WTC11 (cell line): Measurements from ENCODE around the gene IGF2BP3.

Experiments used
- CBFB ChIP-seq: sonication (generic); formaldehyde crosslinking; IDR thresholded peaks from 2 replicates; pipeline ENCODE4 v1.8.1; 2022; ENCODE audit warnings: mild to moderate bottlenecking, low read depth, missing genetic modification reagents
- CREB1 ChIP-seq: sonication (generic); formaldehyde crosslinking; IDR thresholded peaks from 2 replicates; pipeline ENCODE4 v1.8.0; 2023; ENCODE audit warnings: mild to moderate bottlenecking, missing genetic modification reagents
- ESRRA ChIP-seq: sonication (generic); formaldehyde crosslinking; IDR thresholded peaks from 2 replicates; pipeline ENCODE4 v1.8.1; 2022; ENCODE audit warnings: mild to moderate bottlenecking, missing genetic modification reagents, borderline replicate concordance
- NR1H2 ChIP-seq: sonication (generic); formaldehyde crosslinking; IDR thresholded peaks from 2 replicates; pipeline ENCODE4 v1.9.0; 2021; ENCODE audit warnings: mild to moderate bottlenecking, moderate library complexity, missing genetic modification reagents
- SP1 ChIP-seq: sonication (generic); formaldehyde crosslinking; conservative IDR thresholded peaks from 2 replicates; pipeline ENCODE4 v1.8.1; 2022; ENCODE audit warnings: missing genetic modification reagents
- ZBTB21 ChIP-seq: sonication (generic); formaldehyde crosslinking; IDR thresholded peaks from 2 replicates; pipeline ENCODE4 v1.8.1; 2023; ENCODE audit warnings: mild to moderate bottlenecking, missing genetic modification reagents, borderline replicate concordance
- TF ChIP-seq, protein P1 (sequence below): sonication (generic); formaldehyde crosslinking; IDR thresholded peaks from 2 replicates; pipeline ENCODE4 v1.8.0; 2023; ENCODE audit warnings: missing genetic modification reagents
- TF ChIP-seq, protein P2 (sequence below): fragments of 200-600 bp; IDR thresholded peaks from 2 replicates; pipeline ENCODE4 v1.8.0; 2022; ENCODE audit warnings: antibody characterized with exemption
- TF ChIP-seq, protein P3 (sequence below): sonication (generic); formaldehyde crosslinking; IDR thresholded peaks from 2 replicates; pipeline ENCODE4 v1.8.1; 2022; ENCODE audit warnings: low read depth, mild to moderate bottlenecking, moderate library complexity, missing genetic modification reagents, borderline replicate concordance
- TF ChIP-seq, protein P4 (sequence below): sonication (generic); formaldehyde crosslinking; IDR thresholded peaks from 2 replicates; pipeline ENCODE4 v1.8.0; 2022; ENCODE audit warnings: missing genetic modification reagents
- TF ChIP-seq, protein P5 (sequence below): sonication (generic); formaldehyde crosslinking; IDR thresholded peaks from 2 replicates; pipeline ENCODE4 v1.8.0; 2022; ENCODE audit warnings: mild to moderate bottlenecking, missing genetic modification reagents
- TF ChIP-seq, protein P6 (sequence below): sonication (generic); formaldehyde crosslinking; IDR thresholded peaks from 2 replicates; pipeline ENCODE4 v1.8.1; 2023; ENCODE audit warnings: mild to moderate bottlenecking, missing genetic modification reagents
- TF ChIP-seq, protein P7 (sequence below): fragments of 250-450 bp; sonication (Bioruptor Pico); IDR thresholded peaks from 2 replicates; pipeline ENCODE4 v1.9.0; 2021; ENCODE audit warnings: mild to moderate bottlenecking, borderline replicate concordance

DNA sequence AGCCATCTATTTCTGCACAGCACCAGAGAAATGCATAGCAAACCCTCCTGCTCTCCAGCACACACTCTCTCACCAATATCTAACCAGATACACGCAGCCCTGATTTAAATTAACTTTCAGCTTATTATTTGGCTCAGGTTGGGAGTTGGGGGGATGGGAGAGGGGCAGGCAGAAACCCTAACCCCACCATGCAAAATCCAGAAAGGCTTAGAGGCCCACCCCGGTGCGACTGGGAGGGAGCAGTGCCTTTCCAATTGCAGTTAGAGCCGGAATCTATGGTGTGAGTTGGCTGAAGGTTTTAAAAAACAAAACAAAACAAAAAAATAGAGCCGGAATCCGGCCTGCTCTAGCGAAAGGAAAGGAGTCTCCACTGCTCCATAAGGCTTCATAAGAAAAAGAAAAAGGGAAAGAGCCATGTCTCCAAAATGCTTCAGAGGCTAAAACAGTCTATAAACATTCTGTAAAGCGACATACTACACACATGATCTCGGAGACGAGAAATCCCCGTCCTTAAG is 2.9 kb downstream of the IGF2BP3 start:
- TF ChIP-seq, protein P1, sequence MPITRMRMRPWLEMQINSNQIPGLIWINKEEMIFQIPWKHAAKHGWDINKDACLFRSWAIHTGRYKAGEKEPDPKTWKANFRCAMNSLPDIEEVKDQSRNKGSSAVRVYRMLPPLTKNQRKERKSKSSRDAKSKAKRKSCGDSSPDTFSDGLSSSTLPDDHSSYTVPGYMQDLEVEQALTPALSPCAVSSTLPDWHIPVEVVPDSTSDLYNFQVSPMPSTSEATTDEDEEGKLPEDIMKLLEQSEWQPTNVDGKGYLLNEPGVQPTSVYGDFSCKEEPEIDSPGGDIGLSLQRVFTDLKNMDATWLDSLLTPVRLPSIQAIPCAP: no peak
- TF ChIP-seq SP1 (CRISPR knock-in tag): no peak
- TF ChIP-seq, protein P2, sequence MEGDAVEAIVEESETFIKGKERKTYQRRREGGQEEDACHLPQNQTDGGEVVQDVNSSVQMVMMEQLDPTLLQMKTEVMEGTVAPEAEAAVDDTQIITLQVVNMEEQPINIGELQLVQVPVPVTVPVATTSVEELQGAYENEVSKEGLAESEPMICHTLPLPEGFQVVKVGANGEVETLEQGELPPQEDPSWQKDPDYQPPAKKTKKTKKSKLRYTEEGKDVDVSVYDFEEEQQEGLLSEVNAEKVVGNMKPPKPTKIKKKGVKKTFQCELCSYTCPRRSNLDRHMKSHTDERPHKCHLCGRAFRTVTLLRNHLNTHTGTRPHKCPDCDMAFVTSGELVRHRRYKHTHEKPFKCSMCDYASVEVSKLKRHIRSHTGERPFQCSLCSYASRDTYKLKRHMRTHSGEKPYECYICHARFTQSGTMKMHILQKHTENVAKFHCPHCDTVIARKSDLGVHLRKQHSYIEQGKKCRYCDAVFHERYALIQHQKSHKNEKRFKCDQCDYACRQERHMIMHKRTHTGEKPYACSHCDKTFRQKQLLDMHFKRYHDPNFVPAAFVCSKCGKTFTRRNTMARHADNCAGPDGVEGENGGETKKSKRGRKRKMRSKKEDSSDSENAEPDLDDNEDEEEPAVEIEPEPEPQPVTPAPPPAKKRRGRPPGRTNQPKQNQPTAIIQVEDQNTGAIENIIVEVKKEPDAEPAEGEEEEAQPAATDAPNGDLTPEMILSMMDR: no peak
- TF ChIP-seq, protein P3, sequence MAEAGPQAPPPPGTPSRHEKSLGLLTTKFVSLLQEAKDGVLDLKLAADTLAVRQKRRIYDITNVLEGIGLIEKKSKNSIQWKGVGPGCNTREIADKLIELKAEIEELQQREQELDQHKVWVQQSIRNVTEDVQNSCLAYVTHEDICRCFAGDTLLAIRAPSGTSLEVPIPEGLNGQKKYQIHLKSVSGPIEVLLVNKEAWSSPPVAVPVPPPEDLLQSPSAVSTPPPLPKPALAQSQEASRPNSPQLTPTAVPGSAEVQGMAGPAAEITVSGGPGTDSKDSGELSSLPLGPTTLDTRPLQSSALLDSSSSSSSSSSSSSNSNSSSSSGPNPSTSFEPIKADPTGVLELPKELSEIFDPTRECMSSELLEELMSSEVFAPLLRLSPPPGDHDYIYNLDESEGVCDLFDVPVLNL: no peak
- no peak for TF ChIP-seq CBFB (CRISPR knock-in tag)
- TF ChIP-seq, protein P4, sequence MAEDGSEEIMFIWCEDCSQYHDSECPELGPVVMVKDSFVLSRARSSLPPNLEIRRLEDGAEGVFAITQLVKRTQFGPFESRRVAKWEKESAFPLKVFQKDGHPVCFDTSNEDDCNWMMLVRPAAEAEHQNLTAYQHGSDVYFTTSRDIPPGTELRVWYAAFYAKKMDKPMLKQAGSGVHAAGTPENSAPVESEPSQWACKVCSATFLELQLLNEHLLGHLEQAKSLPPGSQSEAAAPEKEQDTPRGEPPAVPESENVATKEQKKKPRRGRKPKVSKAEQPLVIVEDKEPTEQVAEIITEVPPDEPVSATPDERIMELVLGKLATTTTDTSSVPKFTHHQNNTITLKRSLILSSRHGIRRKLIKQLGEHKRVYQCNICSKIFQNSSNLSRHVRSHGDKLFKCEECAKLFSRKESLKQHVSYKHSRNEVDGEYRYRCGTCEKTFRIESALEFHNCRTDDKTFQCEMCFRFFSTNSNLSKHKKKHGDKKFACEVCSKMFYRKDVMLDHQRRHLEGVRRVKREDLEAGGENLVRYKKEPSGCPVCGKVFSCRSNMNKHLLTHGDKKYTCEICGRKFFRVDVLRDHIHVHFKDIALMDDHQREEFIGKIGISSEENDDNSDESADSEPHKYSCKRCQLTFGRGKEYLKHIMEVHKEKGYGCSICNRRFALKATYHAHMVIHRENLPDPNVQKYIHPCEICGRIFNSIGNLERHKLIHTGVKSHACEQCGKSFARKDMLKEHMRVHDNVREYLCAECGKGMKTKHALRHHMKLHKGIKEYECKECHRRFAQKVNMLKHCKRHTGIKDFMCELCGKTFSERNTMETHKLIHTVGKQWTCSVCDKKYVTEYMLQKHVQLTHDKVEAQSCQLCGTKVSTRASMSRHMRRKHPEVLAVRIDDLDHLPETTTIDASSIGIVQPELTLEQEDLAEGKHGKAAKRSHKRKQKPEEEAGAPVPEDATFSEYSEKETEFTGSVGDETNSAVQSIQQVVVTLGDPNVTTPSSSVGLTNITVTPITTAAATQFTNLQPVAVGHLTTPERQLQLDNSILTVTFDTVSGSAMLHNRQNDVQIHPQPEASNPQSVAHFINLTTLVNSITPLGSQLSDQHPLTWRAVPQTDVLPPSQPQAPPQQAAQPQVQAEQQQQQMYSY: no peak
- TF ChIP-seq, protein P5, sequence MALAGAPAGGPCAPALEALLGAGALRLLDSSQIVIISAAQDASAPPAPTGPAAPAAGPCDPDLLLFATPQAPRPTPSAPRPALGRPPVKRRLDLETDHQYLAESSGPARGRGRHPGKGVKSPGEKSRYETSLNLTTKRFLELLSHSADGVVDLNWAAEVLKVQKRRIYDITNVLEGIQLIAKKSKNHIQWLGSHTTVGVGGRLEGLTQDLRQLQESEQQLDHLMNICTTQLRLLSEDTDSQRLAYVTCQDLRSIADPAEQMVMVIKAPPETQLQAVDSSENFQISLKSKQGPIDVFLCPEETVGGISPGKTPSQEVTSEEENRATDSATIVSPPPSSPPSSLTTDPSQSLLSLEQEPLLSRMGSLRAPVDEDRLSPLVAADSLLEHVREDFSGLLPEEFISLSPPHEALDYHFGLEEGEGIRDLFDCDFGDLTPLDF (CRISPR knock-in tag): no peak
- TF ChIP-seq, protein P6, sequence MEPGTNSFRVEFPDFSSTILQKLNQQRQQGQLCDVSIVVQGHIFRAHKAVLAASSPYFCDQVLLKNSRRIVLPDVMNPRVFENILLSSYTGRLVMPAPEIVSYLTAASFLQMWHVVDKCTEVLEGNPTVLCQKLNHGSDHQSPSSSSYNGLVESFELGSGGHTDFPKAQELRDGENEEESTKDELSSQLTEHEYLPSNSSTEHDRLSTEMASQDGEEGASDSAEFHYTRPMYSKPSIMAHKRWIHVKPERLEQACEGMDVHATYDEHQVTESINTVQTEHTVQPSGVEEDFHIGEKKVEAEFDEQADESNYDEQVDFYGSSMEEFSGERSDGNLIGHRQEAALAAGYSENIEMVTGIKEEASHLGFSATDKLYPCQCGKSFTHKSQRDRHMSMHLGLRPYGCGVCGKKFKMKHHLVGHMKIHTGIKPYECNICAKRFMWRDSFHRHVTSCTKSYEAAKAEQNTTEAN (CRISPR knock-in tag): no peak
- TF ChIP-seq ESRRA: no peak
- TF ChIP-seq NR1H2 (CRISPR knock-in tag): no peak
- TF ChIP-seq, protein P7, sequence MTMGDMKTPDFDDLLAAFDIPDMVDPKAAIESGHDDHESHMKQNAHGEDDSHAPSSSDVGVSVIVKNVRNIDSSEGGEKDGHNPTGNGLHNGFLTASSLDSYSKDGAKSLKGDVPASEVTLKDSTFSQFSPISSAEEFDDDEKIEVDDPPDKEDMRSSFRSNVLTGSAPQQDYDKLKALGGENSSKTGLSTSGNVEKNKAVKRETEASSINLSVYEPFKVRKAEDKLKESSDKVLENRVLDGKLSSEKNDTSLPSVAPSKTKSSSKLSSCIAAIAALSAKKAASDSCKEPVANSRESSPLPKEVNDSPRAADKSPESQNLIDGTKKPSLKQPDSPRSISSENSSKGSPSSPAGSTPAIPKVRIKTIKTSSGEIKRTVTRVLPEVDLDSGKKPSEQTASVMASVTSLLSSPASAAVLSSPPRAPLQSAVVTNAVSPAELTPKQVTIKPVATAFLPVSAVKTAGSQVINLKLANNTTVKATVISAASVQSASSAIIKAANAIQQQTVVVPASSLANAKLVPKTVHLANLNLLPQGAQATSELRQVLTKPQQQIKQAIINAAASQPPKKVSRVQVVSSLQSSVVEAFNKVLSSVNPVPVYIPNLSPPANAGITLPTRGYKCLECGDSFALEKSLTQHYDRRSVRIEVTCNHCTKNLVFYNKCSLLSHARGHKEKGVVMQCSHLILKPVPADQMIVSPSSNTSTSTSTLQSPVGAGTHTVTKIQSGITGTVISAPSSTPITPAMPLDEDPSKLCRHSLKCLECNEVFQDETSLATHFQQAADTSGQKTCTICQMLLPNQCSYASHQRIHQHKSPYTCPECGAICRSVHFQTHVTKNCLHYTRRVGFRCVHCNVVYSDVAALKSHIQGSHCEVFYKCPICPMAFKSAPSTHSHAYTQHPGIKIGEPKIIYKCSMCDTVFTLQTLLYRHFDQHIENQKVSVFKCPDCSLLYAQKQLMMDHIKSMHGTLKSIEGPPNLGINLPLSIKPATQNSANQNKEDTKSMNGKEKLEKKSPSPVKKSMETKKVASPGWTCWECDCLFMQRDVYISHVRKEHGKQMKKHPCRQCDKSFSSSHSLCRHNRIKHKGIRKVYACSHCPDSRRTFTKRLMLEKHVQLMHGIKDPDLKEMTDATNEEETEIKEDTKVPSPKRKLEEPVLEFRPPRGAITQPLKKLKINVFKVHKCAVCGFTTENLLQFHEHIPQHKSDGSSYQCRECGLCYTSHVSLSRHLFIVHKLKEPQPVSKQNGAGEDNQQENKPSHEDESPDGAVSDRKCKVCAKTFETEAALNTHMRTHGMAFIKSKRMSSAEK (CRISPR knock-in tag): no peak
- TF ChIP-seq CREB1 (CRISPR knock-in tag): no peak
- no peak for TF ChIP-seq ZBTB21 (CRISPR knock-in tag)
